Small intestine (tissue), 7 donors: ENCODE results near the gene APOOL. TPM values are rescaled to one million over a fixed set of nuclear protein-coding genes. Genes with fewer than 3 reads are reported as not detected.
A peak's percentile ranks its signal among the peaks of the same experiment; 100 is the strongest.

Experiments used
- DNase-seq, 2 donors: peaks; one replicate each; pipeline versions ENCODE4 v3.0.0 to v3.0.0-alpha.2; 2013
- FAIRE-seq: peaks from 2 replicates; lab custom pipeline; 2012; peaks lifted over from hg19 to GRCh38; lab: Jason Lieb, UNC
- H3K27ac ChIP-seq, 3 donors: one replicate each; pipeline ENCODE4 v1.5.1; 2013; ENCODE audit warnings: low read length in 2 of 3, mild to moderate bottlenecking in 2 of 3, control low read depth in 1 of 3, inconsistent platforms in 1 of 3, low read depth in 1 of 3, moderate library complexity in 1 of 3
- H3K27me3 ChIP-seq, 3 donors: one replicate each; pipeline ENCODE4 v1.6.1; 2013; ENCODE audit warnings: low read length in 3 of 3, inconsistent platforms in 1 of 3; ENCODE audit not compliant: control insufficient read depth in 3 of 3, insufficient read depth in 3 of 3
- H3K36me3 ChIP-seq, 3 donors: one replicate each; pipeline ENCODE4 v1.6.1; 2013; ENCODE audit warnings: low read length in 3 of 3, inconsistent platforms in 1 of 3, low read depth in 1 of 3, mild to moderate bottlenecking in 1 of 3, moderate library complexity in 1 of 3; ENCODE audit not compliant: control insufficient read depth in 3 of 3, insufficient read depth in 2 of 3
- H3K4me1 ChIP-seq, 3 donors: one replicate each; pipeline ENCODE4 v1.6.1; 2013; ENCODE audit warnings: low read length in 2 of 3, inconsistent platforms in 1 of 3, low read depth in 1 of 3, mild to moderate bottlenecking in 1 of 3, moderate library complexity in 1 of 3; ENCODE audit not compliant: control insufficient read depth in 3 of 3, insufficient read depth in 2 of 3
- H3K4me3 ChIP-seq, 3 donors: one replicate each; pipeline ENCODE4 v1.5.1; 2013; ENCODE audit warnings: low read length in 3 of 3, control low read depth in 1 of 3, inconsistent platforms in 1 of 3, low read depth in 1 of 3, mild to moderate bottlenecking in 1 of 3, moderate library complexity in 1 of 3
- H3K9me3 ChIP-seq, 2 donors: one replicate each; pipeline ENCODE4 v1.6.1; 2013; ENCODE audit warnings: low read depth in 1 of 2, low read length in 1 of 2; ENCODE audit not compliant: control insufficient read depth in 2 of 2, insufficient read depth in 1 of 2
- WGBS, 3 donors: extraction: QIAGEN DNeasy Blood & Tissue Kit; methylation state at CpG; one replicate each; pipeline ENCODE4 v1.1.7; 2013; 5-methylcytosine and 5-hydroxymethylcytosine counted together
- polyA plus RNA-seq, 4 donors: library from polyadenylated mRNA; stranded (reverse) in 3 of 4; unstranded in 1 of 4; fragments of 200-250 nt in 3 of 4; fragments of 120-200 nt in 1 of 4; gene quantifications; one replicate each; pipeline versions ENCODE4 v1.2.1 to v1.2.3, GENCODE V29; 2013
- donor health status: healthy with polysubstance abuse.
- donor health status: control.
- donor health status: control.
- donor health status: Bipolar disorder and iron deficiency.
- donor health status: healthy.

APOOL gene
- polyA plus RNA-seq, 4 donors: 3.2 to 20.3 (median 6.5) TPM

- no peaks in the 10 kb centered on the region for H3K27me3 ChIP-seq
- no peak overlapping the region for H3K4me3 ChIP-seq
- H3K36me3 ChIP-seq: no peaks in the 10 kb centered on the region
- DNase-seq (no peak), FAIRE-seq (no peak)
- no peak overlapping the region for H3K27ac ChIP-seq
- H3K4me1 ChIP-seq: no peaks in the 10 kb centered on the region
- H3K9me3 ChIP-seq: no peaks in the 10 kb centered on the region
Observed at GRCh38 chrX:85136409-85136808, 132.7 kb downstream of the APOOL start.

DNA sequence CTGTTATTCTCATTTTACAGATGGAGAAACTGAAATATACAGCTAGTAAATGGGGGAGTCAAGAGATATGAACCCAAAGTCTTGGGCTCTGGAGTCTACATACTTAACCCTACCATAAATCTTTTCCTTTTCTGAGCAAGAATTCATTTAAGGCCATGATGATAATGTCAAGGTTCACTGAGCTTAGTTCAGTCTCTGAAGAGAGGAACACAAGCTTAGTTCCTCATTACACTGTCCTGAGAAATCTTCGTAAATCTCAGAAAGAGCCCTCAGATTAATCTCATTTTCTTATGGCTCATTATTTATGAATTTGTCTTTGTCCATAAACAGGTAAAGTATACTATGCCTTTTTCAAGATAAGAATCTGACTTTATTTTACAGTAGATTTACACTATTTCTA, 135.7 kb downstream of the APOOL start:
- WGBS, 3 donors: 63 to 83% (median 74%) methylated on average over 1 of the region's 1 CpG
- Histone ChIP-seq H3K4me1 (no peaks in the 10 kb centered on the region), H3K9me3 (no peaks in the 10 kb centered on the region), H3K27ac (no peak overlapping the region), H3K4me3 (no peak overlapping the region), H3K36me3 (no peaks in the 10 kb centered on the region), H3K27me3 (no peaks in the 10 kb centered on the region)
- no peak for FAIRE-seq
- DNase-seq: no peak

DNA sequence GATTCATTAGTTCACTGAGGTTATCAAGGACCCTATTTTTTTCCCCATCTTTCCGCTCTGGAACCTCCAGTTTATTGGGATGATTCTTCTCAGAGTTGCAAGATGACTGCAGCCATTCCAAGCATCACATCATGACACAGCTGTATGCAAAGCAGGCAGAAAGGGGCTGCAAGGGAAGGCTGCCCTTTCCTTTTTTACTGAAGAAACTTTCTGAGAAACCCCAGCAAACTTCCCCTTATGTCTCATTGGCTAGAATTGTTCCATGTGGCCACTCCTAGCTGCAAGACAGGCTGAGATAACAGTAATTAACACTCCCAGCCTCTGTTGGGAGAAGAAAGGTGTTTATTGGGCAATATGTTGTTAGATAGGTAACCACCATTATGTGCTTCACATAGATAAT, 137.3 kb downstream of the APOOL start:
- no peaks in the 10 kb centered on the region for H3K9me3 ChIP-seq
- H3K4me3 ChIP-seq: no peak overlapping the region
- 70 to 88% (median 88%) methylated on average over 1 of the region's 1 CpG for WGBS, 3 donors
- no peaks in the 10 kb centered on the region for H3K27me3 ChIP-seq
- DNase-seq: peak in 1 of 2 donors; percentile 1
- H3K36me3 ChIP-seq: no peaks in the 10 kb centered on the region
- H3K4me1 ChIP-seq: no peaks in the 10 kb centered on the region
- no peak overlapping the region for H3K27ac ChIP-seq
- no peak for FAIRE-seq

Other genes starting within 250 kb of the APOOL start
- gene SATL1, start 239.9 kb downstream of the APOOL start, polyA plus RNA-seq: under 1 TPM in 2 of 4 donors, not detected in 2; 0.04 to 0.15 TPM
- 10 to 100 TPM in 1 of 4 donors, 1 to 10 TPM in 2, under 1 TPM in 1; 0.81 to 33.4 (median 1.7) TPM for gene ZNF711, start 240.1 kb downstream of the APOOL start, polyA plus RNA-seq